NCI-H2171 treated with DMSO at 0.1 percent for 48 hours (cell line): ENCODE data around the gene VAMP5.
"Not testable (repeated sequence)": the region's sequence is repeated elsewhere in the genome, so short reads cannot be mapped to it uniquely, and the experiment has no call there.

ENCODE experiments used
- DNase-seq: peaks from one replicate; lab custom pipeline; 2025; lab: John Stamatoyannopoulos, UW

Gene VAMP5

GRCh38 chr2:85584857-85585780 lies 888 bp downstream of the VAMP5 start:
- DNase-seq: peak; percentile 22

- no peak for DNase-seq
These were observed 1.5 kb downstream of the VAMP5 start for GRCh38 chr2:85585781-85586105.

- no peak for DNase-seq
These were observed 4.0 kb downstream of the VAMP5 start for GRCh38 chr2:85588236-85588635.

GRCh38 chr2:85588645-85589044 lies 4.4 kb downstream of the VAMP5 start:
- no peak for DNase-seq

GRCh38 chr2:85589181-85589580 lies 5.0 kb downstream of the VAMP5 start:
- DNase-seq: no peak

- no peak for DNase-seq
These were observed 6.0 kb downstream of the VAMP5 start for GRCh38 chr2:85589982-85590791.

GRCh38 chr2:85590950-85591349 lies 6.7 kb downstream of the VAMP5 start:
- DNase-seq: no peak

GRCh38 chr2:85591563-85591962 lies 7.3 kb downstream of the VAMP5 start:
- no peak for DNase-seq

GRCh38 chr2:85592299-85592698 lies 8.1 kb downstream of the VAMP5 start:
- DNase-seq: not testable (repeated sequence)

GRCh38 chr2:85593023-85593422 lies 8.8 kb downstream of the VAMP5 start:
- no peak for DNase-seq

- no peak for DNase-seq
These were observed 10.6 kb downstream of the VAMP5 start for GRCh38 chr2:85594715-85595300.

GRCh38 chr2:85595301-85596025 lies 11.2 kb downstream of the VAMP5 start, which contains the start of gene RNF181:
RNF181 (plus strand) TSS chr2:85595745; CDS start chr2:85595764, 19 bp downstream.
- DNase-seq: peak; percentile 99

GRCh38 chr2:85596026-85596333 lies 11.7 kb downstream of the VAMP5 start:
- DNase-seq: no peak

GRCh38 chr2:85596486-85597143 lies 12.4 kb downstream of the VAMP5 start:
- no peak for DNase-seq

- DNase-seq: no peak
These were observed 13.0 kb downstream of the VAMP5 start for GRCh38 chr2:85597241-85597640.

- DNase-seq: no peak
These were observed 14.5 kb downstream of the VAMP5 start for GRCh38 chr2:85598594-85599340.

GRCh38 chr2:85599468-85600234 lies 15.4 kb downstream of the VAMP5 start:
- DNase-seq: no peak

GRCh38 chr2:85600235-85600575 lies 16.0 kb downstream of the VAMP5 start:
- DNase-seq: no peak

GRCh38 chr2:85600951-85601770 lies 16.9 kb downstream of the VAMP5 start:
- no peak for DNase-seq
